Measurements from ENCODE around the gene ZFYVE16.

Gene ZFYVE16

GRCh38 chr5:80509362-80509761 is 101.5 kb downstream of the ZFYVE16 start:
- no peak overlapping the region for H3K27ac ChIP-seq
- no peaks in the 10 kb centered on the region for H3K27me3 ChIP-seq
- H3K4me3 ChIP-seq = no peak overlapping the region
- no peak overlapping the region for H3K4me2 ChIP-seq
- H4K20me1 ChIP-seq = no peaks in the 10 kb centered on the region
- peaks cover 0 to 8% (median 4%) of the 10 kb centered on the region in 11 experiments; a peak in 6 of 22 replicates for H3K9me3 ChIP-seq (replicated peaks in 1 of 11)
- no peak overlapping the region for H3K9ac ChIP-seq
- TF ChIP-seq Cebpa-rat (IDR thresholded peaks at IDR 0.05) = no peak
- peaks cover 0 to 28% (median 0%) of the 10 kb centered on the region in 11 experiments; a peak in 3 of 22 replicates for H3K36me3 ChIP-seq
- H3K4me1 ChIP-seq = peaks cover 4 to 6% (median 6%) of the 10 kb centered on the region in 10 experiments; a peak in 18 of 20 replicates

- Histone ChIP-seq H3K4me1 (no peaks in the 10 kb centered on the region), H4K20me1 (no peaks in the 10 kb centered on the region), H3K27ac (no peak overlapping the region), H3K4me2 (no peak overlapping the region), H3K9me3 (replicated peaks in 1 of 11) (no peaks in the 10 kb centered on the region), H3K4me3 (no peak overlapping the region), H3K36me3 (peaks cover 0 to 25% (median 0%) of the 10 kb centered on the region in 11 experiments; a peak in 3 of 22 replicates), H3K9ac (no peak overlapping the region), H3K27me3 (no peaks in the 10 kb centered on the region)
- no peak for TF ChIP-seq Cebpa-rat (IDR thresholded peaks at IDR 0.05)
Measured at GRCh38 chr5:80516826-80517225, 109.0 kb downstream of the ZFYVE16 start.
